NCI-H2171 (cell line): Measurements from ENCODE around the gene NEK6.

Experiments used
- DNase-seq: peaks from one replicate; lab custom pipeline; 2025; lab: John Stamatoyannopoulos, UW

Gene NEK6

GRCh38 chr9:124342776-124343485 is 85.2 kb downstream of the NEK6 start:
- DNase-seq, result peak; percentile 27

GRCh38 chr9:124343533-124344290 is 86.0 kb downstream of the NEK6 start:
- no peak for DNase-seq

GRCh38 chr9:124344291-124345050 is 86.7 kb downstream of the NEK6 start:
- DNase-seq, result no peak

GRCh38 chr9:124345063-124345462 is 87.3 kb downstream of the NEK6 start:
- no peak for DNase-seq

- no peak for DNase-seq
Observed at GRCh38 chr9:124345751-124346281, 88.1 kb downstream of the NEK6 start.

GRCh38 chr9:124346347-124347163 is 88.8 kb downstream of the NEK6 start:
- DNase-seq, result no peak

GRCh38 chr9:124347206-124347967 is 89.6 kb downstream of the NEK6 start:
- DNase-seq, result no peak

GRCh38 chr9:124347968-124348358 is 90.2 kb downstream of the NEK6 start:
- DNase-seq, result no peak

- DNase-seq, result no peak
Observed at GRCh38 chr9:124348363-124348762, 90.6 kb downstream of the NEK6 start.

- DNase-seq, result no peak
Observed at GRCh38 chr9:124348831-124349230, 91.1 kb downstream of the NEK6 start.

GRCh38 chr9:124349267-124349666 is 91.5 kb downstream of the NEK6 start:
- DNase-seq, result no peak

GRCh38 chr9:124349675-124350493 is 92.1 kb downstream of the NEK6 start:
- DNase-seq, result no peak

- no peak for DNase-seq
Observed at GRCh38 chr9:124350494-124351263, 92.9 kb downstream of the NEK6 start.

- DNase-seq, result no peak
Observed at GRCh38 chr9:124351672-124352468, 94.1 kb downstream of the NEK6 start.

- no peak for DNase-seq
Observed at GRCh38 chr9:124352616-124353015, 94.9 kb downstream of the NEK6 start.

- no peak for DNase-seq
Observed at GRCh38 chr9:124353166-124353768, 95.5 kb downstream of the NEK6 start.

- no peak for DNase-seq
Observed at GRCh38 chr9:124353811-124354274, 96.1 kb downstream of the NEK6 start.
